GM12892 (cell line): ENCODE measurements around the gene MTUS2.

Experiments
- POLR2A ChIP-seq: IDR thresholded peaks from 2 replicates; pipeline ENCODE4 v1.6.1; 2011; ENCODE audit warnings: low read depth, low read length, control low read depth
- POLR2AphosphoS5 ChIP-seq: IDR thresholded peaks from 2 replicates; pipeline ENCODE4 v1.6.1; 2011; ENCODE audit warnings: low read depth, low read length, control low read depth

- TF ChIP-seq POLR2A (no peak), POLR2AphosphoS5 (no peak)
Measured at GRCh38 chr13:29182216-29182615, 362.1 kb downstream of the MTUS2 start.
